ENCODE results near the gene SPEN.

DNA sequence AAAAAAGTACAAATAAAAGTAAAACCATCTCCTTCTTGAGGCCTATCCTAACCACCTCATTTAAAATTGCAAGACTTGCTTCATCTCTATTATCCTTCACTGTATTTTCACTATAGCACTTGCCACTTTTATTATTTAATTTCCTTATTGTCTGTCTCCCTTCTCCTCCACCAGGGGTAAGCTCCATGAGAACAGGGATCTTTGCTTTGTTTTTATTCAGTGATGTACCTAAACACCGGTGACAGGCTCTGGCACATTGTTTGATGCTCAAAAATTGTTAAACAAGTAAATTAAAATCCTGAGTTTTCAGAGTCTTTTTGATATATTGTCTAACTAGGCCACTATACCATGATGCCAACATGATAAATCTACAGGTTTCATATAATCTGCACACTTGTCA is 17.2 kb upstream of the SPEN start:
- TF ChIP-seq CTCF (IDR thresholded peaks at IDR 0.05), result no peak
- no peak for TF ChIP-seq POLR2A (IDR thresholded peaks at IDR 0.05)
